DLD1 (cell line): ENCODE data around the gene PTPN1.
"Not testable (repeated sequence)": the region's sequence is repeated elsewhere in the genome, so short reads cannot be mapped to it uniquely, and the experiment has no call there.

Experiments
- in situ Hi-C: cut with HindIII; loops from 2 replicates; pipeline ENCODE4 v1.10.0; 2017; ENCODE audit warnings: low sequenced_read_pairs

PTPN1 gene

DNA sequence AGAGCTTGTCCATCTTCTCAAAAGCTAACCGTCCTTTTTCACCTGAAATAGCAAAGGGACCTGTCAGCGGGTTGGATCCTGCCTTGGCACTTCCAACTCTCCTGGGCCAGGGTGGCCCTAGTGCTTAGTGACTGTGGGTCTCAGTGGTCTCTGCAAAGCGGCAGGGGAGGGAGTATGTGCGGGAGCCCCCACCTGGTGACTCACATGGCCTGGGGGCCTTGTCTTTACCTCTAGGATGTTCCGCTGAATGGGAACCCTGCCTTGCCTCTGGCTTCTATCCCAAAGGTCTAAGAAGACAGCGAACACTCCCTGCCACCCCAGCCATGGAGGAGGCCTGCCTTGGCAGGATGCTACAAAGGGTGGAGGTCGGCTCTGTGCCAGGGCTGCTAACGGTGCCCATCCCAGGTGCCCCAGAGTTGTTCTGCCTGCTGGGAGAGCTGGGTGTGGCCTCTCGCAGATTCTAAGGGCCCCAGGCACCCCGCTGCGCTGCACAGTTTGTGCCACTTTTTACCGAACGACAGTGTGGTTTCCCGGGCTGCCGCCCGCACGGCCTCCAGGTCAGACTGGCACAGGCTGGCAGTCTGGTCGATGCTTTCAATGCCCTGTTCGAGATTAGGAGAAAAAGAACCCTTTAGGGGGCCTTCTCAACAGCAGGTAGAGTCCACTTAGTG, 77.2 kb downstream of the PTPN1 start:
- in situ Hi-C loops, result no loop called here

DNA sequence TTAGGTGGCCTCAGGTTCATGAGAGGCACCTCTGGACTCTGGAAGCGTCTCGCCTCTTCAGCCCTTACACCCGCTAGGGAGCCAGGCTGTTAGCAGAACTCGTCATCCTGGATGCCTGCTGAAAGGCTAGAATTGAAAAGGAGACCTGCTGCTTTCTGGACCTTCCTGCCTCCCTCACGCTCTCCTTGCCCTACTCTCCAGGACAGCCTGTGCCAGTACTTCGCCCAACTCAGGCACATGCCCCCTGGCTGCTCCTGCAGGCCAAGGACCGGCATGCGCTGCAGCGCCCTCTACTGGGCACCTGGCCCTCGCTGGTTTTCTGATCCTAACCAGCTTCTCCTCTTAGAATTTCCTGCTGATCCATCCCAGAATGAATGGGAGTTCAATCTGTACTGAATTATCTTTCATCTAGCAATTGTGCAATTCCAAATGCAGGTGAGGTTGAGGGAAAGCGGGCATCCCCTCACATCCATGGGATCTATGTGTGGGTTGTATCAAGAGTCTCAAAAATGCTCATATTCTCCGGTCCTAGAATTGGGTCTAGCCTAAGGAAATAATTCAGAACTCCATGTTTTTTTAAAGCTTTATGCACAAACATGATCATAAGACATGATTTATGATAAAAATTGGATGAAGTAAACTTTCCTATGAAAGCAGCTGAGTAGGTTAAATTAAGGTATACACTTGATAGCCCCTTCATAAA, 78.0 kb downstream of the PTPN1 start:
- in situ Hi-C loops, result no loop called here

DNA sequence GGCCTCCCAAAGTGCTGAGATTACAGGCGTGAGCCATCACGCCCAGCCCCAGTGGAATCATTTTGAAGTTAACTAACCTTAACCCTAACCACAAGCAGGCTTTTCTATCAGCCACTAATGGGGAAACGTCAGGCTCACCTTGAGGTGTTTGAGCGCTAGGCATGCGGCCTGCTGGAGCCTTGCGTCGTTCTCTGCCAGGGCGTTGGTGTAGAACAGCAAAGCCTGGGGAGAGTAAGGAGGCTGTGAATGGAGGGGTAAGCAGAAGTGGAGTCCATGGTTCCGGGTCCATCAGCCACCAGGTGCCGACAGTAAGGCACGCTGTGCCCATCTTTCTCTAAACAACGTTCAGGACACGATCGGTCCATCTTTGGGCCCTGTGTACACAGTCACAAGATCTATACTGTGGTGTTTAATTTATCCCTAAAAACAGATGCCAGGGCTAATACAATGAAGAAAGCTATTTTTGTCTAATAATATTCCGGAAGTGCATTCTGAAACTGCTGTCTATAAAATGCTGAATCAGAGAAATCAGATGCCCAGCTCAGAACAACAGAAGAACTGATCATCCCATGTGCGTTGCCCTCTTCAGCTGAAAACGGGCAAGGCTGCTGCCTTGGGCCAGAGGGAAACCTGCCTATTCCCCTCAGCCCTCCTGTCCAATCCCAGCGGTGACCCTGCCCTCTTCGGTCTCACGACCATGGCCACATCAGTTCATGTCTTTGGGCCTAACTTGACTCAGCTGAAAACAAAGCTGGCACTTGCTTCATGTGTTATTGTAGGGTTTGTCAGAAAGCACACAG, 79.6 kb downstream of the PTPN1 start:
- in situ Hi-C loops, result no loop called here

DNA sequence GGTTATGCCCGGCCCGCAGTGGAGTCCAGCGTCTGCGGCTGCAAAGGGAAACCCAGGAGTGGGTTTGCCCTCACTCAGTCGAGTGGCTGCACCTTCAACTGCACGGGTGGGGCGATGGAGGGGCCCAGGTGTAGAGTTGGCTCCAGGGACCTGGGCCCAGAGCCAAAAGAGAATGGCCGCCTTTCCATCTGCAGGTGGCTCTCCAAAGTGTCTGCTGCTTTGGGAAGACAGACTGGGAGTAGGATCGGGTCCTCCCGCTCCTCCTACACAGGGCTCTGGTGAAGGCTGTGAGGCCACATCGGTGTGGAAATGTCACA, 80.1 kb downstream of the PTPN1 start:
- in situ Hi-C loops, result no loop called here

DNA sequence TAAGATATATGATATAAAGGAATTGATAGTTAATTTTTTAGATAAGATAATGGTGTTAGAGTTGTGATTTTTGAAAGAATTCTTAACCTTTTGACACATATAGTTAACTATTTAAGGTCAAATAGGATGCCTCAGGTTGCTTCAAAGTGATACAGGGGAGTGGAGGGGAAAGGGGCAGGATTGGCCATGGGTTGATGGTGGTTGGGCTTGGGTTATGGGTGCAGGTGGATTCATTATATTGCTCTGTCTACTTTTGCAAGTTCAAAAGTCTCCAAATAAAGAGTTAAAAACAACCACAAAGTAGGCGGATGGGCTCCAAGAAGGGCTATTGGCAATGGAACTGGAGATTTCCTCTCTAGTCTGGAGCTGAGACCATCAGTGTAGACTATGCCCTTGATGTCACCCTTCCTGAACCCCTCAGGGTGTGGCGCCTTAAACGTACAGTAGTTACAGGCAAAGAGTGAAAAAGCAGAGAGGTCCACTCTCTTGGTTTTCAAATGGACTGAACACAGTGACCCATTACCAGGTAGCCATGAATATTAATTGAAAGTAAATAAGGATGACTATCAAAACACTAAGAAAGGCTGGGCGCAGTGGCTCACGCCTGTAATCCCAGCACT, 81.2 kb downstream of the PTPN1 start:
- in situ Hi-C loops, result no loop called here

DNA sequence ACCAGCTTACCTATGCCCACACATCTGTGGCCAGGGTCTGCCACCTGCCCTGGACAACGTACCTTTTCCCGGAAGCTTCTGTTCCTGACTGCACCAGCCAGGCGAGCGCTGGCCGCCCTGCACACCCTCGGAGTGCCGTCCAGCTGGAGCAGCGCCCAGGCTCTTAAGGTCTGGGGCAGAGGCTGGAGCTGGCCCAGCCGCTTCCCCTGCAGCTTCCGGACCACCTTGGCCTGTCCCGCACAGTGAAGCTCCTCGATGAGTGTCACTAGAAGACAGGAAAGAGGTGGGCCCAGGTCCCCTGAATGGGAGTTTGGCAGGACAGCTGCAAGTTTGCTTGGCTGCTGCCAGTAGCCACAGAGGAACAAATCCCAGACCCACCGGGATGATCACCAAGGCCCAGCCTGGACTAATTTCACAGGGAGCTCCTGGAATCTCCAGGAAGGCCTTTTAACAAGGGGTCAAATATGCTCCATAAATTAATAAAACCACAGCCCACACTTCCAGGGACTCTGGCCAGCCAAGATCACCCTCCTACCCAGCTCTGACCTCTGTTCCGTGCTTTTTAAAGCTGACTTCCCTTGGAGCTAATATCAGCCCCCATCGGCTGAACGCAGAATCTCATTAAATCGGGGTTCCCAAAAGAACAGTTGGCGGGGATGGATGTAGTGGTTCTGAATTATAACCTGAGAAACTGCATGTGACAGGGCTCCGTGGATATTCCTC, 82.3 kb downstream of the PTPN1 start:
- in situ Hi-C loops, result no loop called here

DNA sequence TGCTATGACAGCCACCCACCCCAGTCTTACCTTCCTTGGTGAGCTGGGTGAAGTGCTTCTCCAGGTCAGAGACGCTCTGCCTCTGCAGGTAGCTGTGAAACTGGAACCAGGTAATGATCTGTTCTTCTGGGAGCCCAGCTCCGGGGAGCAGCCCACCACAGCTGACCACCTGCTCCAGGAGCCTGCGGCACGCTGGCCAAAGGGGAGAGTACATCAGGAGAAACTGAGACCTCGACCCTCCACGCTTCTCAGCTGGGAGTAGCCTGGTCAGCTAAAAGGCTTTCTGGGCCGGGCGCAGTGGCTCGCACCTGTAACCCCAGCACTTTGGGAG, 82.8 kb downstream of the PTPN1 start:
- in situ Hi-C loops, result no loop called here

DNA sequence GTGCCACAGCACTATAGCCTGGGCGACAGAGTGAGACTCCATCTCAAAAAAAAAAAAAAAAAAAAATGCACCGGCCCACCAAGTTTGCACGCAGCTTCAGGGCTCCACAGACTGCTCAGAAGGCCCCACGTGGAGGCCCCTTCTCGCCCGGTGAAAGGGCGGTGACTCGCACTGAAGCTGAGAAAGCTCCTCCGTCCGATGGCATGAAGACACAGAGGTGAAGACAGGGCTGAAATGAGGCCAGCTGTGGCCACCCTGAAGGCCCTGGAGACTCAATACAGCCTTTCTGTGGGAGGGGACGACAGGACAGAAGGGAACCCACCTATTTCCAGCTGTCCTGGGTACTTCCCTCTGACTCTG, 84.0 kb downstream of the PTPN1 start:
- in situ Hi-C loops, result no loop called here

DNA sequence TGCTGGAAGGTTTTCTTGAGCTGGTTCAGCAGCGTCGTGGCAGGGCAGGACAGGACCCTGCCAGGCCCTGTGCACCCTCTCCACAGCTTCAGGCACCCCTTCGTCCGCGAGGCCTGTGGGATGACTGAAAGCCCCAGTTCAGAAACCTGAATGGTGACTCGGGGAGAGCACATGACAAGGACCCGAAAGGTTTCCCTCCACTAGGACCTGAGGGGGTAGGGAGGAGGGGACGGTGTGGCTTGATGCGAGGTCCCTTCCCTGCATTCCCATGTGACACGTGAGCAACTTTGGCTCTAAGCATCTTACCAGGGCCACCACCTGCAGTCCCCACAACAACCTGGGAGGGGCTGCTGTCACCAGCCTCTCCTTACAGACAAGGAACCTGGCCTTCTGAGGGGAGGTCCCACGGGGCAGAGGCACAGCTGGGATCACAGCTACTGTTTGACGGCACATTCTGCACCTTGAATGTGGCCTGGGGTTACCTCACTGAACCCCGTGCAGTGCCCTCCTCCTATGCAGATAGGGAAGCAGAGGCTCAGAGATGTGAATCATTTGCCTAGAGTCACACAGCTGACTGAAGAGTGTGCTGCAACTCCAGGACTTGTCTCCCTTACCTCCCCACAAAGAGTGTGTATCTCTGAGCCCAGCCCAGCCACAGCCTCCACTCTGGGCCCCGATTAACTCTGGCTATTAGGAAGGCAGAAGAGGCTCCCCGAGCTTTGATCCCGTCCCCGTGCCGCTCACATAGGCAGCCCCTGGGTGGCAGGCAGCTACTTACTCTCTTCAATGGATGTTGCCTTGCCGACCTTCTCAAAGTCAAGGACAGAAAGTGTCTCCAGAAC, 84.6 kb downstream of the PTPN1 start:
- in situ Hi-C loops, result no loop called here

DNA sequence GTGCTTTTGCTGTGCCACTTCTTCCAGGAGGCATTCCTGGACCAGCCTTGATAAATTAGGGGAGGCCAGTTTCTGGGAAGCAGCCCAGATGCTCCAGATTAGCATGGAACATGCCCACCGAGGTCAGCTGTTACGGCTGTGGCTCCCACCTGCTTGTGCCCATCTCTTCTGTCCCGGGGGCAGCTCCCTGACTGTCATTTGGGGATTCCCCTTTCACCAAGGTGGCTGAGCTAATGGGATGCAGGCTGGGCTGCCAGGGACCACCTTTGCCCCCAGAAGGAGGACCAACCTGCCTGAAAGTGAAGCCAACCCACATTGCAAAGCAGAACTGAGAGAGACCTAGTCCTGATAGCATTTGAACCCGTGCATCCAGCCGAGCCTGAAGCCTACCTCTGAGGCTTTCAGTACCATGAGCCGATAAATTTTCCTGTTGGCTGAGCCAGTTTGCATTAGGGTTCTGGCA, 85.3 kb downstream of the PTPN1 start:
- in situ Hi-C loops, result no loop called here

DNA sequence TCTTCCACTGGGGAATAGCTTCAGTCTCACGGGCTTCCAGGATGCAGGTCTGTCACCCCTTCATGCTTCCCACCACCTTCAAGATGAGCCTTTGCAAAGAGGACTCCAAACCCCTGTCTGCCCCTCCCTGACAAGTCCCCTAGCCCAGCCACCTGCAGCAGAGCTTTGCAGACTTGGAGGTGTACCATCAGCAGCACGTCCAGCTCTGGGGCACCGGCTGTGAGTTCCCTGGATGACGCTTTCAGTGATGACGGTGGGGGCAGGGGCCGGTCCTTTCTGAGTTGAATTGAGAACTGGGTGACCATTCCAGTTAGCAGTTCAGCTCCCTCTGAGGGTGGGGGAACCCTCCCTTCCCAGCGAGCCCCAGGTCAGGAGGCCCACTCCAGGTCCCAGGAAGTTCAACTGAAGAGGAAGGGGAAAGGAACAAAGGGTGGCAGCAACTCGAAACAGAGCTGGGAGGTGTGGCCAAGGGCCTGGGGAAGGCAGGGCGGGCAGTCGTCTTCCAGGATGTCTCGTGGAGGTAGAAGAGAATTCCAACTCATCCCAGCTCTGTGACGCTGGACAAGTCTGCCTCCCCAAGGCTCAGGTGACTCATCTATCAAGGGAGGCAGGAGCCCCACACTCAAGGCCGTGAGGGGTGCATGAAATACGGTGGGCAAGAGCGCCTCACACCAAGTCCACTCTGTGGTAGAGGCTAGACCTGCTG, 86.0 kb downstream of the PTPN1 start:
- in situ Hi-C loops, result no loop called here

DNA sequence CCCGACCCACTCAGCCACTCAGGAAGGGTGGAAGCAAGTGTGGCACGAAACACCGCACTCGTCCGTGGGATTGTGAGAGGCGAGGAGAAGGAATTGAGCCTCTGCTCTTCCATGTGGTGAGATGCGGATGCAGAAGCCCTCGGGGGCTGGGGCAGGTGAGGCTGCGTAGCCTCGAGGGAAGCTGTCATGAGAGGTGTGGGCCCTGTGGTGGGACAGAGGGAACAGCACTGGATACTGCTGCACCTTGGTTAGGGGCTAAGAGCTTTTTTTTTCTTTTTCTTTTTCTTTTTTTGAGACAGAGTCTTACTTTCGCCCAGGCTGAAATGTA, 86.5 kb downstream of the PTPN1 start:
- in situ Hi-C loops, result no loop called here

DNA sequence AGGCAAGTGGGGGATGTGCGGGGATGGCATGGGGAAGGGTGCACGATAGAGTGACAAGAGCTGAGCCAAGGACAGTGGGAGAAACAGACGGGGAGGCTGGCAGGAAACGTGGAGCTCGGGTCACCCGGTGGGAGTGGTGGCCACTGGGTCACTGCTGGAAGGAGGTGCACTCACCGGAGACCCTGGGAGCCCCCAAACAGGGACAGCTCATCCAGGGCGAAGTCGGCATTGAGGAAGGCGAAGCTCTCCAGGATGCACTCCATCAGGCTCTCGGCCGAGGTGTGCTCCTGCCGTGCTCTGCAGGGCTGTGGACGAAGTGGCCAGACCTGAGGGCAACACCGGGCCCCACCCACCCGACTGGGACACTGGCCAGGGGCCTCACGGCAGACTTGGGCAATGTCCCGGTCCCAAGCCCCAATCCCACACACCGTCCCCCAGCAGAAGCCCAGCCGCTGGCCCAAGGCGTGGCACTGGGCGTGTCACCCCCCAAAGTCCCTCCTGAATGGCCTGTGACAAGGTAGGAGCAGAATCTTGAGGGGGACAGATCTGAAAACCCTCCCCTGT, 87.3 kb downstream of the PTPN1 start:
- in situ Hi-C loops, result no loop called here

DNA sequence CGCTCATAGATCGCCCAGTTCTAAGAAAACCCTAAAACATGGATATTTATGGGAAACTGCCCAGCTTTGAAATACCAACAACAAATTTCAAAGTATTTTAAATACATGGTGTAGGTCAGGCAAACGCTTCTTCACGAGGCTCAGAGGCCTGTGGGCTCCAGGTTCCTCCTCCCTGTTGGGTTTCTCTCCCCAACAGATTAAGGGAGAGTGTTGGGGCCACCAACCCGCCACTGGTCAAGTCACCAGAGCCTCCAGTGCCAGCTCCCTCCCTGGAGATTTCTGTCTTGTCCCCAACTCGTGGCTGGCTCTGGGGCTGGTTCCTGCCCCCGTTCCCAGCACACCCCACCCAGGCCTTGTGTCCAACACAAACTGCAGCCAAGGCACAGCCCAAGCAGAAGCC, 87.9 kb downstream of the PTPN1 start:
- in situ Hi-C loops, result no loop called here

DNA sequence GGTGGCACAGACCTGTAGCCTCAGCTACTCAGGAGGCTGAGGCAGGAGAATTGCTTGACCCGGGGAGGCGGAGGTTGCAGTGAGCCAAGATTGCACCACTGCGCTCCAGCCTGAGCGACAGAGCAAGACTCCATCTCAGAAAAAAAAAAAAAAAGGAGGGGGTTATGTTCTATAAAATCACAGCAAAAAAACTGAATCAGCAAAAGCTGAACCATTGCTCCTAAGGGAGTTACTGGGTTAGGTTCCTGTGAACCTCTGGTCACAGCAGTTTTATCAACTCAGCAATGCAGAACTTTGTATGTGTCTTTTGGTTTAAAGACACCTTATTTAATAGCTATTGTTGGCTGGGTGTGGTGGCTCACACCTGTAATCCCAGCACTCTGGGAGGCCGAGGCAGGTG, 88.6 kb downstream of the PTPN1 start:
- in situ Hi-C loops, result not testable (repeated sequence)

DNA sequence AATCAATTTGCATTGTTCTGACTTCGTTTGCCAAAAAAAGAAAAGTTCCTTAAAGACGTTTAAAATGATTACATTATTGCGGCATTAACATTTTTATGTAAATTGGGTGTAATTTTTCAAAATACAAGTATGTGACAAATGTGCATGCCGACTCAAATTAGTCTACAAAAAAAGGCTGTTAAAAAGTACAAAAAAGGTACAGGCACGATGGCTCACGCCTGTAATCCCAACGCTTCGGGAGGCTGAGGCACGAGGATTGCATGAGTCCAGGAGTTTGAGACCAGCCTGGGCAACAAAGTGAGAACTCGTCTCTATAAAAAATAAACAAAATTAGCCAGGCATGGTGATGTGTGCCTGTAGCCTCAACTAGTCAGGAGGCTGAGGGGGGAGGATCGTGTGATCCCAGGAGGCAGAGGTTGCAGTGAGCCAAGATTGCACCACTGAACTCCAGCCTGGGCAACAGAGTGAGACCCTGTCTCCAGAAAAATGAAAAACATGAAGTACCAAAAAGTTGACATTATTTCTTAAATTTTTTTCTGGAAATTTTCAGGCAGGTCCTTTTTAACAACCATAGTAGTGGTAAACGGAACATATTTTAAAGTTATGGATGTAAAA, 90.2 kb downstream of the PTPN1 start:
- in situ Hi-C loops, result no loop called here

DNA sequence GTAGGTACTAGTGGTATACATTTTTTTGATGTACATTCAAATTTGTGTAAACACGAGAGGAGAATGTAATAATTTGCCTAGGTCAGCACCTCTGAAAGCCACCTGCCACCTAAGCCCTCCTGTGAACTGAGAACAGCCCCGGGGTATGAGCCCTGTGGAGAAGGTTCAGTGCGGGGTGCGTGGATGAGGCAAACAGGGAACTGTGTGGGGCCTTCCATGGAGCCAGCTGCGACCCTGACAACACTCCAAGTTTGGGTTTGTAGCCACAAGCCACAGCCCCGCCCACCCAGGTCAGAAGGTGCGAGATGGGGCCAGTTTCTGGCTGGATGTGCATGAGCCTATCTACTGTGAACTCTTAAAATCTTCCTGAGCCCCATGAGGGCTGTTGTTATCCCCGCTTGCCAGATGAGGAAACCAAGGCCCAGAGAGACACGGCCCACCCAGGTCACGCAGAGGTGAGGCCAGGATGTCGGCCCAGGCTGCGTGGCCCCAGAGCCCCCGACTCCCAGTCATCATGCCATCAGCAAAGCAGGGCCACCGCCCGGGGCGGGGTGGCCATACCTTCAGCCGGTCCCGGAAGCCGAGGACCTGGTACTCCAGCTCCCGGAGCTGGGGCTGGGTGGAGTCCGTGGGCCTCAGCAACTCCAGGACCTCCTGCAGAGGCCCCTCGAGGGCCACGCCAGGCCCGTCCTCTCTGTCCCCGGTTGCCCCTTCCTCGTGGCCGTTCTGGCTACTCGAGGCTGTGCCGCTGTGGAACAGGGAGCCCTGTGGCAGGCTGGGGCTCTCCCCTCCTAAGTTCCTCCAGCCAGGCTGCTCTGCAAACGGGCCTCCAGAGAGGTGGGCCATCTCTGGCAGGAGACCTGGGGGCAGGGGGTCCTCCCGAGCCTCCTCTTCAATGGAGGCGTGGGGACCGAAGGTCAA, 91.6 kb downstream of the PTPN1 start:
- in situ Hi-C loops, result no loop called here
